Raji (cell line): ENCODE results near the gene USH2A.

Source experiments
- POLR2A ChIP-seq: IDR thresholded peaks from 2 replicates; pipeline ENCODE4 v1.6.1; 2011; ENCODE audit warnings: low read depth, low read length, control low read depth; ENCODE audit not compliant: insufficient read depth

The USH2A gene

DNA sequence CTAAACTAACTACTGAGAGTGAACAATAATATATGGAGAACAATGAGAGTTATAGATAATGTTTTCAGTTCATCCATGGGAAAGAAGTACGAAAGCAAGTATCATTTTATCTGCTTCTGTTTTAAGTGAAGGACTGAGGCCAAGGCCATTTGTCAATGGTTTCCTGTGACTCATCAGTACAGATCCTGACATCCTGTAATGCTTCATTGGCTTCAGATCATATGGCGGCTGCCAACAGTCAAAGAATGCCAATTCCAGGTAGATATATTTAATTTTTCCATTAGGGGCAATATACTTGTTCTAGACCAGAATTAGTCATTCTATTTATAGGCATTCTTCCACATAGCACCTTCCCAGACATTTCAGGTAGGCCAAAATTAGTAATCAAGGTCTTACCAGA lies 97.3 kb downstream of the USH2A start:
- no peak for TF ChIP-seq POLR2A

GRCh38 chr1:216325336-216325735 lies 97.9 kb downstream of the USH2A start:
- no peak for TF ChIP-seq POLR2A

DNA sequence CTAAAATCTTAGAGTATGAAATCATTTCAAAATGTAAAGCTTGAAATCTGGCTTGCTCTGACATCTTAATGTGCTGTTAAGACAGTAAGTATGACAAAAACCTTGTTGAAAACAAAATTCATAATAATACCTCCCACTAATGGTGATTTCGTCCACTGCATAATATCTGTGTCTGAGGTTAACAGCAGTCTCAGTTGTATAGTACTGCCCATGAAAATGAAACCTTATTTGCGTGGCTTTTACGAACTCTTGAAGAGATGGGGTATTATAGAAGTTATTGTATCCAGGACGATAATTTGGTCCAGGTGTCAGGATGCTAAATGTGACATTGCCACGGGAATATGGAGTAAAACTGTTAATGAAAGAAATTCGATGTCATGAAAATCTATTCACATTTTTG lies 99.9 kb downstream of the USH2A start:
- TF ChIP-seq POLR2A, result no peak

- no peak for TF ChIP-seq POLR2A
These were observed 108.7 kb downstream of the USH2A start for GRCh38 chr1:216314379-216315095.

GRCh38 chr1:216310776-216311175 lies 112.5 kb downstream of the USH2A start:
- TF ChIP-seq POLR2A, result no peak

GRCh38 chr1:216306830-216307229 lies 116.4 kb downstream of the USH2A start:
- no peak for TF ChIP-seq POLR2A

- no peak for TF ChIP-seq POLR2A
These were observed 119.6 kb downstream of the USH2A start for GRCh38 chr1:216303690-216304089.

GRCh38 chr1:216293683-216294082 lies 129.6 kb downstream of the USH2A start:
- TF ChIP-seq POLR2A, result no peak

GRCh38 chr1:216290074-216290473 lies 133.2 kb downstream of the USH2A start:
- TF ChIP-seq POLR2A, result no peak

- TF ChIP-seq POLR2A, result no peak
These were observed 138.2 kb downstream of the USH2A start for GRCh38 chr1:216285052-216285451.

DNA sequence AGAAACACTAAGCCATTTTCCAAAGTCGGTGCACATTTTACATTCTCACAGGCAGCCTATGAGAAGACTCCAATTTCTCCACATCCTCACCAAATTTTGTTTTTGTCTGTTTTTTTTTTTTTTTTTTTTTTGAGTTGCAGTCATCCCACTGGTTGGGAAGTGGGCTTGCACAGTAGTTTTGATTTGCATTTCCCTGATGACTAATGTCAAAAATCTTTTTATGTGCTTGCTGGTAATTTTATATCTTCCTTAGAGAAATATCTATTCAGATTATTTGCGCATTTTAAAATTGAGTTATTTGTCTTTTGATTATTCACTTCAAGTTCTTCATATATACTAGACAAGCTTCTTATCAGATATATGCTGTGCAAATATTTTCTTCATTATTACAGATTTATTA lies 141.5 kb downstream of the USH2A start:
- TF ChIP-seq POLR2A, result no peak

- TF ChIP-seq POLR2A, result no peak
These were observed 153.0 kb downstream of the USH2A start for GRCh38 chr1:216270086-216270773.

- no peak for TF ChIP-seq POLR2A
These were observed 161.6 kb downstream of the USH2A start for GRCh38 chr1:216261631-216262030.

- TF ChIP-seq POLR2A, result no peak
These were observed 164.4 kb downstream of the USH2A start for GRCh38 chr1:216258856-216259255.

DNA sequence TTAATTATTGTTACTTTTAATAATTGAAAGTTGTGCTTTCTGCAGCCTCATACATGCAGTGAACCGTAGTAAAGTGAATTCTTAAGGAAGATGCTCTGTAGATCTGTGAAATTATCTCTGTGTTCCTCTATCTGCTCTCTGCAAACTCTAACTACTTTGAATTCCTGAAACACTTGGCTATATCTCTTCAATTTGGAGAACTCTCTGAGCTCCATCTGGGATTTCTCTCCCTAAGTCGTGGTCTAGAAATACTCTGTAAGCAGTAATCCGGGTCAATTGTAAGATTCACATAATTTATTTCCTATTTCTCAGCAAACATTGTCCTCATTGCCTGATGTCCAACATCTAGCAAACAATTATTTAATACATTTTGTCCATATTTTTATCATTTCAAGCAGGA lies 164.9 kb downstream of the USH2A start:
- TF ChIP-seq POLR2A, result no peak

GRCh38 chr1:216250861-216251260 lies 172.4 kb downstream of the USH2A start:
- TF ChIP-seq POLR2A, result no peak

- no peak for TF ChIP-seq POLR2A
These were observed 174.6 kb downstream of the USH2A start for GRCh38 chr1:216248628-216249027.
